ENCODE measurements around the gene CAPN15. TPM values are rescaled to one million over a fixed set of nuclear protein-coding genes. Genes with fewer than 3 reads are reported as not detected.

CAPN15 gene
- total RNA-seq, 4 donors from 2014 or later, result 24.9 to 44.7 (median 43.3) TPM

GRCh38 chr16:555528-556473 lies 28.3 kb downstream of the CAPN15 start:
- no peak for TF ChIP-seq POLR2A (IDR thresholded peaks at IDR 0.05; ENCODE audit: low read depth)
- TF ChIP-seq EP300 (IDR thresholded peaks at IDR 0.05), result no peak
- TF ChIP-seq CTCF (IDR thresholded peaks at IDR 0.05), result no peak
- 68% methylated on average over 10 of the region's 32 CpGs for WGBS
- Histone ChIP-seq H3K4me3 (no peak overlapping the region), H3K27me3 (peaks cover 0 to 38% (median 11%) of the 10 kb centered on the region in 4 donors), H3K9me3 (no peaks in the 10 kb centered on the region), H3K36me3 (peaks cover 17 to 34% (median 32%) of the 10 kb centered on the region in 4 donors), H3K27ac (replicated peaks in 1 of 4) (no peak overlapping the region), H3K4me1 (peaks cover 4 to 19% (median 13%) of the 10 kb centered on the region in 4 donors)
- intact Hi-C loops (cut with DNase I), result no loop called here
- DNase-seq (ENCODE audit: extremely low spot score), result no peak

GRCh38 chr16:556474-557173 lies 29.1 kb downstream of the CAPN15 start:
- peaks cover 0 to 46% (median 17%) of the 10 kb centered on the region in 4 donors for H3K27me3 ChIP-seq
- H3K27ac ChIP-seq (replicated peaks in 1 of 4), result no peak overlapping the region
- TF ChIP-seq CTCF (IDR thresholded peaks at IDR 0.05), result no peak
- no peak for TF ChIP-seq EP300 (IDR thresholded peaks at IDR 0.05)
- TF ChIP-seq POLR2AphosphoS5 (IDR thresholded peaks at IDR 0.05), result no peak
- no peak for TF ChIP-seq POLR2A (IDR thresholded peaks at IDR 0.05; ENCODE audit: low read depth)
- no peaks in the 10 kb centered on the region for H3K9me3 ChIP-seq
- H3K4me1 ChIP-seq, result peaks cover 4 to 21% (median 14%) of the 10 kb centered on the region in 4 donors
- H3K4me3 ChIP-seq, result no peak overlapping the region
- WGBS, result 90% methylated on average over 14 of the region's 32 CpGs
- intact Hi-C loops (cut with DNase I), result no loop called here
- DNase-seq (ENCODE audit: extremely low spot score), result no peak
- peaks cover 13 to 26% (median 25%) of the 10 kb centered on the region in 4 donors for H3K36me3 ChIP-seq

GRCh38 chr16:557463-558297 lies 30.2 kb downstream of the CAPN15 start:
- intact Hi-C loops (cut with DNase I), result no loop called here

More at GRCh38 chr16:557463-558297, 30.2 kb downstream of the CAPN15 start:
- no peak for DNase-seq (ENCODE audit: extremely low spot score)
- H3K36me3 ChIP-seq, result peaks cover 3 to 15% (median 14%) of the 10 kb centered on the region in 4 donors
- no peak for TF ChIP-seq POLR2A (IDR thresholded peaks at IDR 0.05; ENCODE audit: low read depth)
- TF ChIP-seq CTCF (IDR thresholded peaks at IDR 0.05), result no peak
- TF ChIP-seq EP300 (IDR thresholded peaks at IDR 0.05), result no peak
- no peak for TF ChIP-seq POLR2AphosphoS5 (IDR thresholded peaks at IDR 0.05)
- H3K9me3 ChIP-seq, result no peaks in the 10 kb centered on the region
- no peak overlapping the region for H3K4me3 ChIP-seq
- WGBS, result 81% methylated on average over 10 of the region's 23 CpGs
- peaks cover 0 to 54% (median 17%) of the 10 kb centered on the region in 4 donors for H3K27me3 ChIP-seq
- no peak overlapping the region for H3K27ac ChIP-seq (replicated peaks in 1 of 4)
- peaks cover 4 to 21% (median 14%) of the 10 kb centered on the region in 4 donors for H3K4me1 ChIP-seq

All from esophagus muscularis mucosa (tissue), 4 donors.